Spleen (tissue), 11 donors: Measurements from ENCODE around the gene ZNF385B. TPM values are rescaled to one million over a fixed set of nuclear protein-coding genes. Genes with fewer than 3 reads are reported as not detected.

ENCODE experiments used
- DNase-seq: peaks from one replicate; pipeline ENCODE4 v3.0.0-alpha.2; 2020
- H3K27ac ChIP-seq, 8 donors: fragments of 200-600 bp; sonication (generic) in 7 of 8; 1 replicate in 4 of 8; 2 replicates in 4 of 8; pipeline versions ENCODE4 v1.5.0 to v1.8.0; 2016 to 2021; ENCODE audit warnings: inconsistent platforms in 4 of 8, mild to moderate bottlenecking in 4 of 8, moderate library complexity in 1 of 8
- H3K27me3 ChIP-seq, 7 donors: fragments of 200-600 bp; sonication (generic) in 6 of 7; replicated peaks in 1 of 7; 1 replicate in 4 of 7; 2 replicates in 3 of 7; pipeline versions ENCODE4 v1.5.0 to v1.8.0; 2016 to 2021; ENCODE audit warnings: inconsistent platforms in 3 of 7, mild to moderate bottlenecking in 1 of 7
- H3K36me3 ChIP-seq, 6 donors: fragments of 200-600 bp; sonication (generic) in 5 of 6; 1 replicate in 4 of 6; 2 replicates in 2 of 6; pipeline versions ENCODE4 v1.5.0 to v1.8.0; 2016 to 2021; ENCODE audit warnings: inconsistent platforms in 2 of 6
- H3K4me1 ChIP-seq, 6 donors: fragments of 200-600 bp; sonication (generic) in 5 of 6; 1 replicate in 3 of 6; 2 replicates in 3 of 6; pipeline versions ENCODE4 v1.5.0 to v1.8.0; 2016 to 2021; ENCODE audit warnings: inconsistent platforms in 3 of 6
- H3K4me3 ChIP-seq, 8 donors: fragments of 200-600 bp; sonication (generic) in 7 of 8; 1 replicate in 4 of 8; 2 replicates in 4 of 8; pipeline versions ENCODE4 v1.5.0 to v1.8.0; 2016 to 2021; ENCODE audit warnings: inconsistent platforms in 4 of 8, mild to moderate bottlenecking in 4 of 8, moderate library complexity in 2 of 8
- H3K9me3 ChIP-seq, 8 donors: fragments of 200-600 bp; sonication (generic) in 7 of 8; 1 replicate in 4 of 8; 2 replicates in 4 of 8; pipeline versions ENCODE4 v1.5.0 to v1.8.0; 2016 to 2021; ENCODE audit warnings: inconsistent platforms in 4 of 8
- CTCF ChIP-seq, 11 experiments: fragments of 200-600 bp in 7 of 11; fragments of 450-650 bp in 4 of 11; sonication (generic) in 4 of 11; IDR thresholded peaks in 8 of 11; conservative IDR thresholded peaks in 3 of 11; 1 replicate in 7 of 11; 2 replicates in 4 of 11; pipeline versions ENCODE4 v1.4.0 to v1.8.0; 2016 to 2021; ENCODE audit warnings: antibody characterized with exemption in 11 of 11, inconsistent platforms in 4 of 11, mild to moderate bottlenecking in 1 of 11
- POLR2A ChIP-seq, 3 donors: fragments of 450-650 bp; IDR thresholded peaks; one replicate each; pipeline ENCODE4 v1.5.1; 2017; ENCODE audit warnings: antibody characterized with exemption in 3 of 3, mild to moderate bottlenecking in 1 of 3
- POLR2AphosphoS5 ChIP-seq, 3 donors: sonication (generic); formaldehyde crosslinking; IDR thresholded peaks; one replicate each; pipeline ENCODE4 v1.5.1; 2017; ENCODE audit warnings: antibody characterized with exemption in 3 of 3
- whole genome bisulfite sequencing, 5 donors: extraction: QIAGEN DNeasy Blood & Tissue Kit in 3 of 5; methylation state at CpG; one replicate each; pipeline versions ENCODE4 v1.1.5 to v1.1.7; 2013 to 2018; 5-methylcytosine and 5-hydroxymethylcytosine counted together
- intact Hi-C: fragments of 100-400 bp; cut with DNase I; formaldehyde crosslinking; loops from one replicate; pipeline ENCODE4 v1.15.0; 2023; ENCODE audit warnings: low total_unique reads
- polyA plus RNA-seq, 3 donors: library from polyadenylated mRNA; stranded (reverse); fragments of 200-250 nt; gene quantifications; one replicate each; pipeline ENCODE4 v1.2.1, GENCODE V29; 2013
- total RNA-seq, 7 donors: library from RNA; depleted of rRNA in 3 of 7; stranded (reverse); fragments of >200 nt in 3 of 7; fragmentation: NEBNext Ultra II Directional in 4 of 7; extraction: Animal tissue kit (Norgen Biotek cat#: 25700) in 4 of 7; gene quantifications; one replicate each; pipeline versions ENCODE4 v1.1.0 to v1.2.1, GENCODE V29; 2016 to 2021
- donor health status: healthy with polysubstance abuse.
- donor health status: DM: no; HTN: no; CAD: no; lungs with moderate emphysema.
- donor health status: DM: no; HTN: no; CAD: no.
- donor health status: Bipolar disorder and iron deficiency.
- donor health status: healthy.
- donor health status: DM: no; HTN: no; CAD: no.
- donor health status: DM: yes; HTN: yes; CAD: no.

Gene ZNF385B
- total and polyA plus RNA-seq, 10 donors: 0.03 to 4.3 (median 0.37) TPM; not detected in 3

GRCh38 chr2:179657068-179657595 lies 204.3 kb downstream of the ZNF385B start:
- TF ChIP-seq POLR2AphosphoS5 (IDR thresholded peaks at IDR 0.05): no peak
- no peak for TF ChIP-seq CTCF (IDR thresholded peaks at IDR 0.05 in 8 of 11, conservative IDR thresholded peaks at IDR 0.05 in 3 of 11)
- no peak for TF ChIP-seq POLR2A (IDR thresholded peaks at IDR 0.05)
- Histone ChIP-seq H3K4me3 (no peak overlapping the region), H3K36me3 (no peaks in the 10 kb centered on the region), H3K9me3 (no peaks in the 10 kb centered on the region), H3K27me3 (no peaks in the 10 kb centered on the region), H3K27ac (no peak overlapping the region), H3K4me1 (no peaks in the 10 kb centered on the region)
- no peak for DNase-seq
- intact Hi-C loops: no loop called here
- 82 to 92% (median 86%) methylated on average over 6 of the region's 6 CpGs for WGBS, 5 donors

GRCh38 chr2:179655627-179656026 lies 205.8 kb downstream of the ZNF385B start:
- intact Hi-C loops: no loop called here
- Histone ChIP-seq H3K4me1 (no peaks in the 10 kb centered on the region), H3K4me3 (no peak overlapping the region), H3K27me3 (no peaks in the 10 kb centered on the region), H3K9me3 (no peaks in the 10 kb centered on the region), H3K36me3 (no peaks in the 10 kb centered on the region), H3K27ac (no peak overlapping the region)
- 36 to 80% (median 53%) methylated on average over 2 of the region's 2 CpGs for WGBS, 5 donors
- no peak for TF ChIP-seq POLR2AphosphoS5 (IDR thresholded peaks at IDR 0.05)
- no peak for TF ChIP-seq POLR2A (IDR thresholded peaks at IDR 0.05)
- no peak for TF ChIP-seq CTCF (IDR thresholded peaks at IDR 0.05 in 8 of 11, conservative IDR thresholded peaks at IDR 0.05 in 3 of 11)
- DNase-seq: no peak

GRCh38 chr2:179654806-179655205 lies 206.6 kb downstream of the ZNF385B start:
- intact Hi-C loops: no loop called here

DNA sequence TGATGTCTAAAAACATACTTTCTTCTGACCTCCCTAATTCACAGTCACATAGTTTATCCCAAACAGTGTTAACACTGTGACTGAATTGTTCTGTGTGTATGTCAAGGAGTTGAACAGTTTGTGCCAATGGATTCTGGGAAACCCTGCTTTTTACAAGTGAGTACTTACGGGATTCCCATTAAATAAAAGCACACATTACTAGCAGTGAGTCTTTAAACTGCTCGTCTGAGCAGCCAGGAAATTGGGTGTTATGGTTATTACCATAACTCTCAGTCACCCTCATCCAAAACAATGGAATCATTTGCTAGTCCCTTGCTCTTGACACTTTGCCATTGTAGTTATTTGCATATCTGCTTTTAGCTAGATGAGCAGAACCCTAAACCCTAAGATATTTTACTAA lies 209.1 kb downstream of the ZNF385B start:
- Histone ChIP-seq H3K4me1 (no peaks in the 10 kb centered on the region), H3K27ac (no peak overlapping the region), H3K4me3 (no peak overlapping the region), H3K36me3 (no peaks in the 10 kb centered on the region), H3K9me3 (no peaks in the 10 kb centered on the region), H3K27me3 (no peaks in the 10 kb centered on the region)
- no peak for DNase-seq
- intact Hi-C loops: no loop called here
- WGBS, 5 donors: 33 to 72% (median 36%) methylated on average over 2 of the region's 2 CpGs
- no peak for TF ChIP-seq POLR2A (IDR thresholded peaks at IDR 0.05)
- TF ChIP-seq POLR2AphosphoS5 (IDR thresholded peaks at IDR 0.05): no peak
- no peak for TF ChIP-seq CTCF (IDR thresholded peaks at IDR 0.05 in 8 of 11, conservative IDR thresholded peaks at IDR 0.05 in 3 of 11)

More at GRCh38 chr2:179654806-179655205, 206.6 kb downstream of the ZNF385B start:
- Histone ChIP-seq H3K36me3 (no peaks in the 10 kb centered on the region), H3K27ac (no peak overlapping the region), H3K9me3 (no peaks in the 10 kb centered on the region), H3K4me1 (no peaks in the 10 kb centered on the region), H3K4me3 (no peak overlapping the region), H3K27me3 (no peaks in the 10 kb centered on the region)
- no peak for DNase-seq
- 74 to 94% (median 84%) methylated on average over 2 of the region's 2 CpGs for WGBS, 5 donors
- TF ChIP-seq POLR2AphosphoS5 (IDR thresholded peaks at IDR 0.05) (no peak), POLR2A (IDR thresholded peaks at IDR 0.05) (no peak), CTCF (IDR thresholded peaks at IDR 0.05 in 8 of 11, conservative IDR thresholded peaks at IDR 0.05 in 3 of 11) (no peak)
